ENCODE measurements around the gene PSMA3.
A peak's percentile ranks its signal among the peaks of the same experiment; 100 is the strongest.

Gene PSMA3

DNA sequence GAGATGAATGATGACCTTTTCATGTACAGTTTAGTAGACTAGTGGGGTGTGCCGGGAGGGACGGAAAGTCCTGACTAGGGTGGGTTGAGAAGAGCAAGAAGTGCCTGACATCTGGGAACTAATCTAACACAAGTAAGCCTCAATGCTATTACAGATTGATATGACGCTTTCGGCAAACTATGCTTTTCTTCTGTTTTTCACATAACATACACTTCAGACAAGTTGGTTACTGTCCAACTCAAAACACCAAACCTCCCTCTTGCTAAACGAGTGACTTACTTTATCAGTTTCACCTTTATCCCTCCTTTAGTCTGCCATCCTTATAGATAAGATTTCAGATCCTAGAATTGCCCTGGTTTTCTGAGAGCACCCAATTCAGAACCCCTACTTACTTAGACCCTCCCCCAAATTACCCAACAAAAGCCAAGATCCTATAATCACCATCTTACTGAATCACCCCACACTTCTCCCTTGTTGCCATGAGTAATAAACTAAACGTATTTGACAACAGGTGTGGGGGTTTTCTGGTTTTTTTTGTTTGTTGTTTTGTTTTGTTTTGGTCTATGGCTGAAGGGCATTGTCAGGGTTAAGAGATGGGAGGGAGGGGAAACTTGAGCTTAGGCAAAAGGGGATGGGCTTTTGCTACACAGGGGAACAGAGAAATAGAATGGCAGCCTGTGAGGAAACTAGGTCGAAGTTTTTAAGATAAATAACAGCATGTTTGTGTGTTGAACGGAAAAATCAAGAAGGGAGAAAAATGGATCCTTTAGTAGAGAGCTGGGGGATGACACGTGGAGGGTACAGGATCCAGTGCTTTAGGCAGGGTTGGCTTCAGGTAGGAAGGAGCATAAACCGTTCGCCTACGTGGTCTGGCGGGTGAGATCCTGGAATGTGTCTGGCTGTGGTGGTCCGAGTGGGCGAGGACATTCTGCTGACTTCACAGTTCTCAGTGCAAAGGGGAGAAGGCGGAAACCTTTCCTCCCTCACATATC is 6.1 kb upstream of the PSMA3 start:
- peak overlapping the region; percentile 61 for H3K27ac ChIP-seq
- TF ChIP-seq, protein P1, sequence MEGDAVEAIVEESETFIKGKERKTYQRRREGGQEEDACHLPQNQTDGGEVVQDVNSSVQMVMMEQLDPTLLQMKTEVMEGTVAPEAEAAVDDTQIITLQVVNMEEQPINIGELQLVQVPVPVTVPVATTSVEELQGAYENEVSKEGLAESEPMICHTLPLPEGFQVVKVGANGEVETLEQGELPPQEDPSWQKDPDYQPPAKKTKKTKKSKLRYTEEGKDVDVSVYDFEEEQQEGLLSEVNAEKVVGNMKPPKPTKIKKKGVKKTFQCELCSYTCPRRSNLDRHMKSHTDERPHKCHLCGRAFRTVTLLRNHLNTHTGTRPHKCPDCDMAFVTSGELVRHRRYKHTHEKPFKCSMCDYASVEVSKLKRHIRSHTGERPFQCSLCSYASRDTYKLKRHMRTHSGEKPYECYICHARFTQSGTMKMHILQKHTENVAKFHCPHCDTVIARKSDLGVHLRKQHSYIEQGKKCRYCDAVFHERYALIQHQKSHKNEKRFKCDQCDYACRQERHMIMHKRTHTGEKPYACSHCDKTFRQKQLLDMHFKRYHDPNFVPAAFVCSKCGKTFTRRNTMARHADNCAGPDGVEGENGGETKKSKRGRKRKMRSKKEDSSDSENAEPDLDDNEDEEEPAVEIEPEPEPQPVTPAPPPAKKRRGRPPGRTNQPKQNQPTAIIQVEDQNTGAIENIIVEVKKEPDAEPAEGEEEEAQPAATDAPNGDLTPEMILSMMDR (IDR thresholded peaks at IDR 0.05) = no peak
- no peaks in the 10 kb centered on the region for H3K27me3 ChIP-seq
- peaks cover 19 to 30% of the 10 kb centered on the region in 2 experiments for H3K4me1 ChIP-seq (ENCODE audit: control insufficient read depth in 1 of 2, insufficient read depth in 1 of 2, low read depth in 1 of 2, low read length in 1 of 2)
- peaks cover 16% of the 10 kb centered on the region for H3K36me3 ChIP-seq
- no peaks in the 10 kb centered on the region for H3K9me3 ChIP-seq
- H3K4me3 ChIP-seq (ENCODE audit: low read depth in 1 of 2, low read length in 1 of 2) = peak overlapping the region; percentile 50 to 61

DNA sequence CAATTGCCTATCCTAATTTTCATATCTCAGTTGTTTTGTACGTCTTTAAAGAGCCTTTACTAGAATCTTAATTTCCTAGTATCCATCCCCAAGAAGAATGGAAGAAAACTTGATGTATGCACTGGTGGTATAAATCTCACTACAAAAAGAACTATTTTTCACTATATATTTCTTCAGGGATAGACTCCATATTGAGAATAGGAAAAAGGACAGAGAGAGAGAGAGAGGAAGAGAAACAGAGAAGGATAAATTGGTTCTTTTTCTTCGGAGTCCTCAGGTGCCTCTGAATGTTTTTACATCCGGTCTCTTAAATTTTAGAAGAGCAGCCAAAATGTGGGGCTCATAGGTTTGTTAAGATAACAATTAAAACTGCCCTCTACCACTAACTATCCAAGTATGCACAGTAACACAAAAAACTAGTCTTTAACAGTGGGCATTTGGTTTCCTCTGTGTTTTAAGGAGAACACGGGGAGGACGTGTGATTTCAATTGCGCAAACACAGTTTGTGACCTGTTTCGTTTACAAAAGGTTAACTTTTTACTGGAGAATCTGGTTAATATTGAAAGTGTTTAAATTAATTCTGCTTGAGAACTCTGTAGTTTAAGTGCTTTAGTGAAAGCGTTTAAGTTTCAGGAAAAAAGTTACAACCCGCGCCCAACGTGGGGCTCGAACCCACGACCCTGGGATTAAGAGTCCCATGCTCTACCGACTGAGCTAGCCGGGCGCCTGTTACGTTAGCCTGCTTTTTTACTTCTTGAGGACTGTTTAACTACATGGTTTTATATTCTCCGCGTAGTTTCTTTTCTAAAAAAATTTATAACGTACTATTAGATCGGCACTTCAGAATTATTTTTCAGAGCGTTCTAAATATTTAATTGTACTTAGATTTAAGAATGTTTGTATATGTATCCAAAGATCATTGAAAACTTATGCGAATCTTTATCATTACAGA is 5.1 kb upstream of the PSMA3 start:
- H3K27me3 ChIP-seq = no peaks in the 10 kb centered on the region
- TF ChIP-seq, protein P1 (IDR thresholded peaks at IDR 0.05) = no peak
- peaks cover 27 to 36% of the 10 kb centered on the region in 2 experiments for H3K4me1 ChIP-seq (ENCODE audit: control insufficient read depth in 1 of 2, insufficient read depth in 1 of 2, low read depth in 1 of 2, low read length in 1 of 2)
- no peaks in the 10 kb centered on the region for H3K9me3 ChIP-seq
- peak overlapping the region; percentile 50 to 61 for H3K4me3 ChIP-seq (ENCODE audit: low read depth in 1 of 2, low read length in 1 of 2)
- H3K27ac ChIP-seq = peak overlapping the region; percentile 61
- H3K36me3 ChIP-seq = peaks cover 7% of the 10 kb centered on the region

DNA sequence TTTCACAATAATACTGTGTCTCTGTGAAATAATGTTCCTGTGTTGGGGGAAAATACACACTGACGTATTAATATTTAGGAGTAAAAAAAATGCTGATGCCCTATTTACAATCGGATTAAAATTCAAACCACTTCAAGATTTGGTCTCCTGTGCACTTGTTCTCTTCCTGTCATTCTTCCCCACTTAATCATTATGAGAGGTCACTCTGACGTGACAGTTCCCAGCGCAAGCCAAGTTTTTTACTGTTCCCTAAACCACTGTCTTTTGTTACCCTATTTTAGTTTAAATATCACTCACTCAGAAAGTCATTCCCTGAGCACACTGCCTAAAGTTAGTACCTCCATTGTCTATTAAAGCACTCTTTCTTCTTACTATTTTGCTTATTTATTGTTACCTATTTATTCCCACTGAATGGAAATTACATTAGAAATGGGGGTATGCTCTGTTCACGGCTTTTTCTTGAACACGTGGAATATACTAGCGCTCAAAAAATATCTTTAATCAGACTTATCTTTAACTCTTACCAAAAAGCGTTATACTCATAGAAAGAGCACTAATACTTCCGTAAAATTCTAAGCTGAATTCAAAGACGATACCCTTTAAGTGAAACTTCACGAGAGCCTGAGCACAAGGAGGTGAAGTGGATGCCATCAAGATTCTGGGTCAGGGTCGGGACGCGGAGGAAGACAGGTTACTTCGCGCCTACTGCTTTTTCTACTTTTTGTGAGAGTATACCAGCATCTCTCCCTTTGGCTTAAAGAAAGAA is 670 bp upstream of the PSMA3 start:
- H3K4me1 ChIP-seq (ENCODE audit: control insufficient read depth in 1 of 2, insufficient read depth in 1 of 2, low read depth in 1 of 2, low read length in 1 of 2) = peaks cover 39 to 41% of the 10 kb centered on the region in 2 experiments
- H3K9me3 ChIP-seq = no peaks in the 10 kb centered on the region
- H3K36me3 ChIP-seq = peaks cover 4% of the 10 kb centered on the region
- no peaks in the 10 kb centered on the region for H3K27me3 ChIP-seq
- peak overlapping the region; percentile 82 to 85 for H3K4me3 ChIP-seq (ENCODE audit: low read depth in 1 of 2, low read length in 1 of 2)
- peak overlapping the region; percentile 93 for H3K27ac ChIP-seq
- TF ChIP-seq, protein P1 (IDR thresholded peaks at IDR 0.05) = no peak

DNA sequence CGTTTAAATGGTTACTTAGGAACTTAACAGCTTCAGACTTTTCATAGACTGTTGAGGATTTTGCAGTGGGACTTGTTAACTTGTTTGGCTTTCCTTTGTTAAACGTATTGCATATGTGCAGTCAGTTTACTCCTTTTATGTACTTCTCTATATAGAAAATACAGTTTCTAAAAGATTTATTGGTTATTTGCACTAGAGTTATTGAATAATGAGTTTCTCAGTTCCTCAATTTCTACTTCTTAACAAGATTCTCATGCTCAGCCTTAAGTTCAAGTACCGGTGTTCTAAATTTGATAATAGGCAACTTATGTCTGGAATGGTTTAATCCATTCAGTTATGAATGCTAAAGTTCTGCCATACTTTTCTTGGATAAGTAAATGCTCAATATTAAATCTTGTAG is 919 bp downstream of the PSMA3 start:
- Histone ChIP-seq H3K27me3 (no peaks in the 10 kb centered on the region), H3K27ac (peak overlapping the region; percentile 93), H3K36me3 (peaks cover 10% of the 10 kb centered on the region), H3K4me3 (ENCODE audit: low read depth in 1 of 2, low read length in 1 of 2) (peak overlapping the region; percentile 82 to 85), H3K4me1 (ENCODE audit: control insufficient read depth in 1 of 2, insufficient read depth in 1 of 2, low read depth in 1 of 2, low read length in 1 of 2) (peaks cover 25 to 26% of the 10 kb centered on the region in 2 experiments), H3K9me3 (no peaks in the 10 kb centered on the region)
- TF ChIP-seq, protein P1 (IDR thresholded peaks at IDR 0.05) = no peak

DNA sequence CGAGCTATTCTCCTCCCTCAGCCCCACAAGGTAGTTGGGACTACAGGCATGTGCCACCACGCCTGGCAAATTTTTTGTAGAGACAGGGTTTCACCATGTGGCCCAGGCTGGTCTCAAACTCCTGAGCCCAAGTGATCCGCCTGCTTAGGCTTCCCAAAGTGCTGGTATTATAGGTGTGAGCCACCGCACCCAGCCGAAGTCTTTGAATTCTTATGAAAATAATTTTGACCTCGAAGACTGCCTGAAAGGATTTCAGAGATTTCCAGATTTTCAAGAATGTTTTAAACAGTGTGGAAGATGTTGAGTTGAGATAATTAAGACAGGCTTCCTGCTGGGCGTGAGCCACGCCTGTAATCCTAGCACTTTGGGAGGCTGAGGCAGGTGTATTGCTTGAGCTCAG is 5.0 kb downstream of the PSMA3 start:
- H3K9me3 ChIP-seq = no peaks in the 10 kb centered on the region
- H3K4me3 ChIP-seq (ENCODE audit: low read depth in 1 of 2, low read length in 1 of 2) = no peak overlapping the region
- TF ChIP-seq, protein P1 (IDR thresholded peaks at IDR 0.05) = no peak
- no peaks in the 10 kb centered on the region for H3K27me3 ChIP-seq
- H3K36me3 ChIP-seq = peaks cover 35% of the 10 kb centered on the region
- H3K27ac ChIP-seq = no peak overlapping the region
- peaks cover 10 to 11% of the 10 kb centered on the region in 2 experiments for H3K4me1 ChIP-seq (ENCODE audit: control insufficient read depth in 1 of 2, insufficient read depth in 1 of 2, low read depth in 1 of 2, low read length in 1 of 2)
